A549 treated with CORT108297 at 1 μM for 4 hours (cell line): Measurements from ENCODE around the gene CD53. TPM values are rescaled to one million over a fixed set of nuclear protein-coding genes. Genes with fewer than 3 reads are reported as not detected.

ENCODE experiments used
- total RNA-seq: library from RNA; stranded (reverse); fragments of 200-300 nt; extraction: Qiagen RNA extraction; gene quantifications from 5 replicates; pipeline ENCODE4 v1.2.3, GENCODE V29; 2022

Gene CD53
- not detected in 5 replicates for total RNA-seq

GRCh38 chr1:110872745-110873720 lies at the start of gene CD53:
Gene CD53 (plus strand): TSS chr1:110873148. CDS start chr1:110891409, 18,261 bp downstream.

Other genes starting within 250 kb of the CD53 start
- gene KCNA3, start 198.2 kb upstream of the CD53 start, total RNA-seq: not detected in 5 replicates
- gene LRIF1, start 90.8 kb downstream of the CD53 start, total RNA-seq: 17.5 to 26.7 TPM (median 18.2 TPM) in 5 replicates